ENCODE measurements around the gene RUNDC3A.
A peak's percentile ranks its signal among the peaks of the same experiment; 100 is the strongest.
"Not testable (repeated sequence)": the region's sequence is repeated elsewhere in the genome, so short reads cannot be mapped to it uniquely, and the experiment has no call there.

RUNDC3A gene

GRCh38 chr17:44359006-44359405, 50.6 kb downstream of the RUNDC3A start:
- DNase-seq (ENCODE audit: low read depth): no peak

GRCh38 chr17:44359458-44360143, 51.2 kb downstream of the RUNDC3A start:
- no peak for DNase-seq (ENCODE audit: low read depth)

- no peak for DNase-seq (ENCODE audit: low read depth)
Observed at GRCh38 chr17:44360144-44360533, 51.7 kb downstream of the RUNDC3A start.

GRCh38 chr17:44360826-44361225, 52.4 kb downstream of the RUNDC3A start:
- DNase-seq (ENCODE audit: low read depth): peak; percentile 43

GRCh38 chr17:44361292-44362260, 53.2 kb downstream of the RUNDC3A start:
- DNase-seq (ENCODE audit: low read depth): no peak

GRCh38 chr17:44362459-44362948, 54.1 kb downstream of the RUNDC3A start:
- no peak for DNase-seq (ENCODE audit: low read depth)

- DNase-seq (ENCODE audit: low read depth): no peak
Observed at GRCh38 chr17:44362949-44363612, 54.7 kb downstream of the RUNDC3A start.

- DNase-seq (ENCODE audit: low read depth): peak; percentile 62
Observed at GRCh38 chr17:44363613-44364159, 55.3 kb downstream of the RUNDC3A start, which contains the start of gene FAM171A2. Gene FAM171A2 (minus strand): TSS chr17:44363853. CDS start chr17:44363714, 139 bp downstream.

GRCh38 chr17:44365051-44365450, 56.6 kb downstream of the RUNDC3A start:
- DNase-seq (ENCODE audit: low read depth): not testable (repeated sequence)

GRCh38 chr17:44367231-44367979, 59.0 kb downstream of the RUNDC3A start:
- DNase-seq (ENCODE audit: low read depth): no peak

Measured in EH (cell line).